Measurements from ENCODE around the gene CHST9.

Gene CHST9

GRCh38 chr18:27049969-27050368, 135.1 kb downstream of the CHST9 start:
- Histone ChIP-seq H3F3A (ENCODE audit: insufficient read depth, low read length) (no peaks in the 10 kb centered on the region), H3K9me2 (ENCODE audit: low read depth, low read length) (no peaks in the 10 kb centered on the region), H4K20me1 (ENCODE audit: insufficient read depth, low read length) (no peaks in the 10 kb centered on the region), H3K36me3 (ENCODE audit: insufficient read depth, low read length) (no peaks in the 10 kb centered on the region), H3K4me2 (ENCODE audit: low read length) (no peak overlapping the region), H3K27me3 (ENCODE audit: insufficient read depth, low read length) (no peaks in the 10 kb centered on the region), H2AFZ (ENCODE audit: low read length) (no peak overlapping the region), H3K4me3 (ENCODE audit: low read depth, low read length, poor library complexity, severe bottlenecking) (no peak overlapping the region), H3K79me2 (ENCODE audit: insufficient read depth, low read length) (no peaks in the 10 kb centered on the region), H3K4me1 (ENCODE audit: insufficient read depth, low read length, severe bottlenecking) (no peaks in the 10 kb centered on the region), H3K9me3 (ENCODE audit: low read length) (no peaks in the 10 kb centered on the region), H3K27ac (ENCODE audit: low read depth, low read length, poor library complexity, severe bottlenecking) (no peak overlapping the region), H3K9ac (ENCODE audit: low read length) (no peak overlapping the region)
- TF ChIP-seq EZH2 (IDR thresholded peaks at IDR 0.05; ENCODE audit: borderline replicate concordance, low read length), result no peak
- TF ChIP-seq, protein P1, sequence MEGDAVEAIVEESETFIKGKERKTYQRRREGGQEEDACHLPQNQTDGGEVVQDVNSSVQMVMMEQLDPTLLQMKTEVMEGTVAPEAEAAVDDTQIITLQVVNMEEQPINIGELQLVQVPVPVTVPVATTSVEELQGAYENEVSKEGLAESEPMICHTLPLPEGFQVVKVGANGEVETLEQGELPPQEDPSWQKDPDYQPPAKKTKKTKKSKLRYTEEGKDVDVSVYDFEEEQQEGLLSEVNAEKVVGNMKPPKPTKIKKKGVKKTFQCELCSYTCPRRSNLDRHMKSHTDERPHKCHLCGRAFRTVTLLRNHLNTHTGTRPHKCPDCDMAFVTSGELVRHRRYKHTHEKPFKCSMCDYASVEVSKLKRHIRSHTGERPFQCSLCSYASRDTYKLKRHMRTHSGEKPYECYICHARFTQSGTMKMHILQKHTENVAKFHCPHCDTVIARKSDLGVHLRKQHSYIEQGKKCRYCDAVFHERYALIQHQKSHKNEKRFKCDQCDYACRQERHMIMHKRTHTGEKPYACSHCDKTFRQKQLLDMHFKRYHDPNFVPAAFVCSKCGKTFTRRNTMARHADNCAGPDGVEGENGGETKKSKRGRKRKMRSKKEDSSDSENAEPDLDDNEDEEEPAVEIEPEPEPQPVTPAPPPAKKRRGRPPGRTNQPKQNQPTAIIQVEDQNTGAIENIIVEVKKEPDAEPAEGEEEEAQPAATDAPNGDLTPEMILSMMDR (IDR thresholded peaks at IDR 0.05; ENCODE audit: low read length), result no peak

DNA sequence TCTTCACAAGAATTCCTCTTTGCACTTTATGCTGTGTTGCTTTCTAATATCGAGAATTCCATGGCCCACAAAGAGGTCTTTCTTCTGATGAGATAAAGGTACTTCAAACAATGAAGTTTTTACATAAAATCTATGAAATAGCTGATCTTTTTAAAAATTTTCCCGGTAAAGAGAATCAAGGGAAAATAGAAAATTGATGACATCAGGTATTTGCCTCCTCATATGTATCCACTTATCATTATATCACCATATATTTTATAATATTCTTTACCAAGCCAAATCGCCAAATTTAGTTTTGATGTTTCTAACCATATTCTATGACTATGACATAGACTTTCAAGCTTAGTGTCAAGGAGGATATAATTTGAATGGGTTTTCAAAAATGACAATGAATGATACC, 139.8 kb downstream of the CHST9 start:
- Histone ChIP-seq H3F3A (ENCODE audit: insufficient read depth, low read length) (no peaks in the 10 kb centered on the region), H4K20me1 (ENCODE audit: insufficient read depth, low read length) (no peaks in the 10 kb centered on the region), H3K4me2 (ENCODE audit: low read length) (no peak overlapping the region), H3K4me3 (ENCODE audit: low read depth, low read length, poor library complexity, severe bottlenecking) (no peak overlapping the region), H3K4me1 (ENCODE audit: insufficient read depth, low read length, severe bottlenecking) (peaks cover 9% of the 10 kb centered on the region), H3K27me3 (ENCODE audit: insufficient read depth, low read length) (no peaks in the 10 kb centered on the region), H2AFZ (ENCODE audit: low read length) (no peak overlapping the region), H3K79me2 (ENCODE audit: insufficient read depth, low read length) (no peaks in the 10 kb centered on the region), H3K9me2 (ENCODE audit: low read depth, low read length) (no peaks in the 10 kb centered on the region), H3K36me3 (ENCODE audit: insufficient read depth, low read length) (no peaks in the 10 kb centered on the region), H3K9ac (ENCODE audit: low read length) (no peak overlapping the region), H3K9me3 (ENCODE audit: low read length) (no peaks in the 10 kb centered on the region), H3K27ac (ENCODE audit: low read depth, low read length, poor library complexity, severe bottlenecking) (no peak overlapping the region)
- TF ChIP-seq, protein P1 (IDR thresholded peaks at IDR 0.05; ENCODE audit: low read length), result no peak

DNA sequence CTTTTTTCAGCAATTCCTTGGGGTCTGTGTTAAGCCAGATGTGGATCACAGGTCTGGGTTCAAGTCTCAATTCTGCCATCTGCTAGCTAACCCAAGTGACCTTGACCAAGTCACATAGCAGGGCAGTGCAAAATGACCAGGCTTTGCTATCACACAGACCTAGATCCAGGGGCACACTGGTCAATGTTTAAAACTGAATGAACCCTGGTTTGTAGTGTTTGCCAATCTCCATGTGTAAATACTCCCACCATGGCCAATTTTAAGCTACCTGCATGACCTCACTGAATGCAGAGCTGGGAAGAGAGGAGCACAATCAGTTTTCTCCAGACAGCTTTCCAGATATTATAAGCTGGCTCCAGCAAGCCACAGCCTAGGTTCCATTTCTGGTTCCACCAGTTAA, 142.9 kb downstream of the CHST9 start:
- Histone ChIP-seq H3K4me2 (ENCODE audit: low read length) (no peak overlapping the region), H3K9me3 (ENCODE audit: low read length) (no peaks in the 10 kb centered on the region), H3K4me3 (ENCODE audit: low read depth, low read length, poor library complexity, severe bottlenecking) (no peak overlapping the region), H2AFZ (ENCODE audit: low read length) (no peak overlapping the region), H3K27me3 (ENCODE audit: insufficient read depth, low read length) (no peaks in the 10 kb centered on the region), H3K9ac (ENCODE audit: low read length) (no peak overlapping the region), H3K9me2 (ENCODE audit: low read depth, low read length) (no peaks in the 10 kb centered on the region), H3K27ac (ENCODE audit: low read depth, low read length, poor library complexity, severe bottlenecking) (no peak overlapping the region), H3K36me3 (ENCODE audit: insufficient read depth, low read length) (no peaks in the 10 kb centered on the region), H3K79me2 (ENCODE audit: insufficient read depth, low read length) (no peaks in the 10 kb centered on the region), H4K20me1 (ENCODE audit: insufficient read depth, low read length) (no peaks in the 10 kb centered on the region), H3F3A (ENCODE audit: insufficient read depth, low read length) (no peaks in the 10 kb centered on the region), H3K4me1 (ENCODE audit: insufficient read depth, low read length, severe bottlenecking) (peaks cover 9% of the 10 kb centered on the region)
- no peak for TF ChIP-seq EZH2 (IDR thresholded peaks at IDR 0.05; ENCODE audit: borderline replicate concordance, low read length)
- TF ChIP-seq, protein P1 (IDR thresholded peaks at IDR 0.05; ENCODE audit: low read length), result no peak

All from OCI-LY1 (cell line).